ENCODE results near the gene ARL3. TPM values are rescaled to one million over a fixed set of nuclear protein-coding genes. Genes with fewer than 3 reads are reported as not detected.
"Not testable (repeated sequence)": the region's sequence is repeated elsewhere in the genome, so short reads cannot be mapped to it uniquely, and the experiment has no call there.

The ARL3 gene
- total RNA-seq, 1 donor: 5.8 TPM

GRCh38 chr10:102720775-102721301 is 6.6 kb upstream of the ARL3 start:
- Histone ChIP-seq H4K20me1 (ENCODE audit: insufficient read depth, low read length) (no peaks in the 10 kb centered on the region), H3K79me2 (ENCODE audit: insufficient read depth, low read length) (peaks cover 15% of the 10 kb centered on the region), H3K36me3 (ENCODE audit: insufficient read depth, low read length) (no peaks in the 10 kb centered on the region), H3K4me3 (ENCODE audit: insufficient read depth, low read length) (no peak overlapping the region), H3K4me2 (ENCODE audit: insufficient read depth, low read length) (no peak overlapping the region), H3K4me1 (ENCODE audit: insufficient read depth, low read length) (no peaks in the 10 kb centered on the region), H3K27ac (ENCODE audit: low read depth, low read length) (no peak overlapping the region), H3K27me3 (ENCODE audit: insufficient read depth, low read length) (no peaks in the 10 kb centered on the region), H3K9me3 (ENCODE audit: low read depth, low read length) (no peaks in the 10 kb centered on the region), H2AFZ (ENCODE audit: low read length) (no peak overlapping the region)
- no peak for DNase-seq (ENCODE audit: insufficient read length, low spot score, missing footprints)
- TF ChIP-seq CTCF (IDR thresholded peaks at IDR 0.05; ENCODE audit: extremely low read depth, low read depth, low read length): no peak

GRCh38 chr10:102720337-102720736 is 6.1 kb upstream of the ARL3 start:
- peaks cover 1% of the 10 kb centered on the region for H3K4me1 ChIP-seq (ENCODE audit: insufficient read depth, low read length)
- peaks cover 15% of the 10 kb centered on the region for H3K79me2 ChIP-seq (ENCODE audit: insufficient read depth, low read length)
- no peak overlapping the region for H2AFZ ChIP-seq (ENCODE audit: low read length)
- no peak overlapping the region for H3K4me3 ChIP-seq (ENCODE audit: insufficient read depth, low read length)
- H3K36me3 ChIP-seq (ENCODE audit: insufficient read depth, low read length): no peaks in the 10 kb centered on the region
- no peak for TF ChIP-seq CTCF (IDR thresholded peaks at IDR 0.05; ENCODE audit: extremely low read depth, low read depth, low read length)
- H3K27ac ChIP-seq (ENCODE audit: low read depth, low read length): no peak overlapping the region
- H3K9me3 ChIP-seq (ENCODE audit: low read depth, low read length): no peaks in the 10 kb centered on the region
- no peaks in the 10 kb centered on the region for H4K20me1 ChIP-seq (ENCODE audit: insufficient read depth, low read length)
- no peak for DNase-seq (ENCODE audit: insufficient read length, low spot score, missing footprints)
- H3K27me3 ChIP-seq (ENCODE audit: insufficient read depth, low read length): no peaks in the 10 kb centered on the region
- H3K4me2 ChIP-seq (ENCODE audit: insufficient read depth, low read length): no peak overlapping the region

GRCh38 chr10:102718220-102718619 is 4.0 kb upstream of the ARL3 start:
- H4K20me1 ChIP-seq (ENCODE audit: insufficient read depth, low read length): no peaks in the 10 kb centered on the region
- DNase-seq (ENCODE audit: insufficient read length, low spot score, missing footprints): no peak
- H3K79me2 ChIP-seq (ENCODE audit: insufficient read depth, low read length): peaks cover 24% of the 10 kb centered on the region
- H3K4me3 ChIP-seq (ENCODE audit: insufficient read depth, low read length): no peak overlapping the region
- no peak overlapping the region for H3K4me2 ChIP-seq (ENCODE audit: insufficient read depth, low read length)
- H2AFZ ChIP-seq (ENCODE audit: low read length): no peak overlapping the region
- H3K27me3 ChIP-seq (ENCODE audit: insufficient read depth, low read length): no peaks in the 10 kb centered on the region
- H3K36me3 ChIP-seq (ENCODE audit: insufficient read depth, low read length): no peaks in the 10 kb centered on the region
- no peak for TF ChIP-seq CTCF (IDR thresholded peaks at IDR 0.05; ENCODE audit: extremely low read depth, low read depth, low read length)
- no peaks in the 10 kb centered on the region for H3K9me3 ChIP-seq (ENCODE audit: low read depth, low read length)
- H3K4me1 ChIP-seq (ENCODE audit: insufficient read depth, low read length): peaks cover 5% of the 10 kb centered on the region
- H3K27ac ChIP-seq (ENCODE audit: low read depth, low read length): no peak overlapping the region

- H3K36me3 ChIP-seq (ENCODE audit: insufficient read depth, low read length); H3K9me3 ChIP-seq (ENCODE audit: low read depth, low read length); H3K27ac ChIP-seq (ENCODE audit: low read depth, low read length); H2AFZ ChIP-seq (ENCODE audit: low read length); H3K4me3 ChIP-seq (ENCODE audit: insufficient read depth, low read length); DNase-seq (ENCODE audit: insufficient read length, low spot score, missing footprints); H4K20me1 ChIP-seq (ENCODE audit: insufficient read depth, low read length); H3K4me2 ChIP-seq (ENCODE audit: insufficient read depth, low read length); H3K27me3 ChIP-seq (ENCODE audit: insufficient read depth, low read length): not testable (repeated sequence)
- Histone ChIP-seq H3K4me1 (ENCODE audit: insufficient read depth, low read length) (peaks cover 11% of the 10 kb centered on the region), H3K79me2 (ENCODE audit: insufficient read depth, low read length) (peaks cover 34% of the 10 kb centered on the region)
Observed at GRCh38 chr10:102716900-102717565, 2.8 kb upstream of the ARL3 start.

Data from osteoblast (primary cell).